Ishikawa (cell line): ENCODE data around the gene PLAGL1.

ENCODE experiments used
- CEBPB ChIP-seq: IDR thresholded peaks from 2 replicates; pipeline ENCODE4 v1.6.1; 2012
- CREB1 ChIP-seq: IDR thresholded peaks from 2 replicates; pipeline ENCODE4 v1.6.1; 2012; ENCODE audit warnings: low read depth
- EGR1 ChIP-seq: IDR thresholded peaks from 2 replicates; pipeline ENCODE4 v1.6.1; 2012
- EP300 ChIP-seq: IDR thresholded peaks from 2 replicates; pipeline ENCODE4 v1.6.1; 2012; ENCODE audit warnings: borderline replicate concordance
- FOXM1 ChIP-seq: IDR thresholded peaks from 2 replicates; pipeline ENCODE4 v1.6.1; 2012; ENCODE audit warnings: low read depth, borderline replicate concordance
- MAX ChIP-seq: IDR thresholded peaks from 2 replicates; pipeline ENCODE4 v1.6.1; 2012
- NFIC ChIP-seq: IDR thresholded peaks from 2 replicates; pipeline ENCODE4 v1.6.1; 2012
- RAD21 ChIP-seq: IDR thresholded peaks from 2 replicates; pipeline ENCODE4 v1.6.1; 2012; ENCODE audit warnings: low read depth
- REST ChIP-seq: IDR thresholded peaks from 2 replicates; pipeline ENCODE4 v1.6.1; 2012; ENCODE audit warnings: low read depth, mild to moderate bottlenecking
- TAF1 ChIP-seq: IDR thresholded peaks from 2 replicates; pipeline ENCODE4 v1.6.1; 2012; ENCODE audit warnings: low read depth, mild to moderate bottlenecking
- TCF12 ChIP-seq: IDR thresholded peaks from 2 replicates; pipeline ENCODE4 v1.6.1; 2012; ENCODE audit warnings: low read depth
- TEAD4 ChIP-seq: IDR thresholded peaks from 2 replicates; pipeline ENCODE4 v1.6.1; 2012
- USF1 ChIP-seq: IDR thresholded peaks from 2 replicates; pipeline ENCODE4 v1.6.1; 2012
- YY1 ChIP-seq: IDR thresholded peaks from 2 replicates; pipeline ENCODE4 v1.6.1; 2012; ENCODE audit warnings: low read depth
- ZBTB7A ChIP-seq: IDR thresholded peaks from 2 replicates; pipeline ENCODE4 v1.6.1; 2012; ENCODE audit warnings: low read depth

PLAGL1 gene

GRCh38 chr6:143952947-143953701 is 54.9 kb downstream of the PLAGL1 start:
- TF ChIP-seq MAX (no peak), EGR1 (no peak), REST (no peak), YY1 (no peak), EP300 (no peak), USF1 (no peak), CEBPB (no peak), TEAD4 (no peak), FOXM1 (no peak), NFIC (no peak), TAF1 (no peak), TCF12 (no peak), CREB1 (no peak), RAD21 (no peak)

- TF ChIP-seq EGR1 = no peak
- TF ChIP-seq ZBTB7A = no peak
- no peak for TF ChIP-seq TEAD4
- no peak for TF ChIP-seq REST
- TF ChIP-seq CEBPB = no peak
- TF ChIP-seq CREB1 = no peak
- no peak for TF ChIP-seq USF1
- no peak for TF ChIP-seq EP300
- no peak for TF ChIP-seq MAX
- TF ChIP-seq NFIC = no peak
- no peak for TF ChIP-seq RAD21
- TF ChIP-seq TCF12 = no peak
- TF ChIP-seq TAF1 = no peak
- no peak for TF ChIP-seq YY1
- no peak for TF ChIP-seq FOXM1
These were observed 55.8 kb downstream of the PLAGL1 start for GRCh38 chr6:143952060-143952778.

- no peak for TF ChIP-seq CREB1
- no peak for TF ChIP-seq TCF12
- no peak for TF ChIP-seq FOXM1
- TF ChIP-seq NFIC = no peak
- TF ChIP-seq TAF1 = no peak
- TF ChIP-seq USF1 = no peak
- TF ChIP-seq REST = no peak
- TF ChIP-seq CEBPB = no peak
- TF ChIP-seq EP300 = no peak
- no peak for TF ChIP-seq YY1
- TF ChIP-seq ZBTB7A = no peak
These were observed 57.2 kb downstream of the PLAGL1 start for GRCh38 chr6:143950875-143951274.
